Measurements from ENCODE around the gene EFCAB7. TPM values are rescaled to one million over a fixed set of nuclear protein-coding genes. Genes with fewer than 3 reads are reported as not detected.

Gene EFCAB7
- total and polyA plus RNA-seq, 2 of the 8 experiments (the other 6 are each of a cell fraction or from before 2014, with no cell fraction given): 1.1 to 3.1 TPM

DNA sequence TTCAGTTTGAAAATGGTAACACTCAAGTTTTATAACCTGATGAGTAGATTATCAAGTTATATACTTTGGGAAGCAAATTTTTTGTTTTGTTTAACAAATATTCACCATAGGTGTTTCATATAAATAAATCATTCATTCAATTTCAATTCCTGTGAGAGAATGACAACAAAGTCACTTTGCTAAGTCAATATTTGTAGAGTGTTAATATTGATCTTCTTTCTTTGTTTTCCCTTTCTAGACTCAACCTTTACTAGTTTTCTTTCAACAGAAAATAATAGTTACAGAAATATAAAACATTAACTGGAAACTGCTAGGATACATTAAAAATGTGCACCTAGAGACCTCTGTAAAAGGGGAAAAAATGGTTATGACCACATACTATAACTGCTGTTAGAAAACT lies 11.1 kb downstream of the EFCAB7 start:
- no peak overlapping the region for H2BK5ac ChIP-seq (ENCODE audit: low read depth, low read length)
- H3K9me3 ChIP-seq (ENCODE audit: insufficient read depth in 2 of 2, low read depth in 1 of 2, low read length in 1 of 2): no peaks in the 10 kb centered on the region
- H3K23ac ChIP-seq (ENCODE audit: insufficient read length): no peak overlapping the region
- no peaks in the 10 kb centered on the region for H3K79me2 ChIP-seq (ENCODE audit: control insufficient read depth in 1 of 2, insufficient read depth in 2 of 2, low read length in 2 of 2)
- H2BK20ac ChIP-seq (ENCODE audit: low read length): no peak overlapping the region
- TF ChIP-seq JUND (IDR thresholded peaks at IDR 0.05; ENCODE audit: low read length) (no peak), CHD1 (IDR thresholded peaks at IDR 0.05; ENCODE audit: low read depth, low read length) (no peak), BCL11A (IDR thresholded peaks at IDR 0.05; ENCODE audit: low read depth in 2 of 2, low read length in 2 of 2) (no peak), ZNF274 (IDR thresholded peaks at IDR 0.05; ENCODE audit: borderline replicate concordance, extremely low read depth, low read length) (no peak), KDM5A (IDR thresholded peaks at IDR 0.05; ENCODE audit: low read length) (no peak), PHF8 (conservative IDR thresholded peaks at IDR 0.05; ENCODE audit: low read depth, low read length) (no peak), POLR2A (IDR thresholded peaks at IDR 0.05; ENCODE audit: control extremely low read depth in 1 of 2, low read depth in 2 of 2, low read length in 2 of 2) (no peak)
- TF ChIP-seq, protein P1, sequence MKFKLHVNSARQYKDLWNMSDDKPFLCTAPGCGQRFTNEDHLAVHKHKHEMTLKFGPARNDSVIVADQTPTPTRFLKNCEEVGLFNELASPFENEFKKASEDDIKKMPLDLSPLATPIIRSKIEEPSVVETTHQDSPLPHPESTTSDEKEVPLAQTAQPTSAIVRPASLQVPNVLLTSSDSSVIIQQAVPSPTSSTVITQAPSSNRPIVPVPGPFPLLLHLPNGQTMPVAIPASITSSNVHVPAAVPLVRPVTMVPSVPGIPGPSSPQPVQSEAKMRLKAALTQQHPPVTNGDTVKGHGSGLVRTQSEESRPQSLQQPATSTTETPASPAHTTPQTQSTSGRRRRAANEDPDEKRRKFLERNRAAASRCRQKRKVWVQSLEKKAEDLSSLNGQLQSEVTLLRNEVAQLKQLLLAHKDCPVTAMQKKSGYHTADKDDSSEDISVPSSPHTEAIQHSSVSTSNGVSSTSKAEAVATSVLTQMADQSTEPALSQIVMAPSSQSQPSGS (IDR thresholded peaks at IDR 0.05; ENCODE audit: low read length): no peak
- TF ChIP-seq, protein P2, sequence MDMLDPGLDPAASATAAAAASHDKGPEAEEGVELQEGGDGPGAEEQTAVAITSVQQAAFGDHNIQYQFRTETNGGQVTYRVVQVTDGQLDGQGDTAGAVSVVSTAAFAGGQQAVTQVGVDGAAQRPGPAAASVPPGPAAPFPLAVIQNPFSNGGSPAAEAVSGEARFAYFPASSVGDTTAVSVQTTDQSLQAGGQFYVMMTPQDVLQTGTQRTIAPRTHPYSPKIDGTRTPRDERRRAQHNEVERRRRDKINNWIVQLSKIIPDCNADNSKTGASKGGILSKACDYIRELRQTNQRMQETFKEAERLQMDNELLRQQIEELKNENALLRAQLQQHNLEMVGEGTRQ (IDR thresholded peaks at IDR 0.05; ENCODE audit: low read length): no peak
- no peak overlapping the region for H3K9ac ChIP-seq (replicated peaks in 1 of 4; ENCODE audit: extremely low read depth in 1 of 4, low read depth in 3 of 4, low read length in 3 of 4)
- H2AFZ ChIP-seq (ENCODE audit: low read length): no peak overlapping the region
- ChIA-PET CTCF (ENCODE audit: partially characterized antibody) (no interaction called here), POLR2A (ENCODE audit: partially characterized antibody) (no interaction called here)
- H3K4ac ChIP-seq (replicated peaks; ENCODE audit: insufficient read length, low read depth, low read length): no peak overlapping the region
- H3K18ac ChIP-seq (ENCODE audit: extremely low read depth, low read length): no peak overlapping the region
- H3K79me1 ChIP-seq (ENCODE audit: low read depth, low read length): no peaks in the 10 kb centered on the region
- no peak overlapping the region for H3K56ac ChIP-seq (replicated peaks; ENCODE audit: insufficient read length, low read depth, low read length)
- H3K4me2 ChIP-seq (ENCODE audit: insufficient read depth in 1 of 2, low read depth in 2 of 2, low read length in 2 of 2): no peak overlapping the region
- H4K91ac ChIP-seq (replicated peaks; ENCODE audit: insufficient read length, low read length): no peak overlapping the region
- H4K8ac ChIP-seq (ENCODE audit: extremely low read depth, insufficient read depth, low read length): no peak overlapping the region
- peaks cover 0 to 4% (median 1%) of the 10 kb centered on the region in 4 experiments; a peak in 2 of 7 replicates for H3K4me1 ChIP-seq (replicated peaks in 1 of 4; ENCODE audit: control insufficient read depth in 3 of 4, insufficient read depth in 4 of 4, low read length in 3 of 4)
- no peak overlapping the region for H2AK5ac ChIP-seq (ENCODE audit: low read depth, low read length)
- no peak overlapping the region for H3K14ac ChIP-seq (ENCODE audit: insufficient read length)
- FAIRE-seq (no peak), DNase-seq (ENCODE audit: low read depth in 1 of 2, low spot score in 2 of 2) (no peak)
- no peak overlapping the region for H2BK120ac ChIP-seq (replicated peaks; ENCODE audit: low read depth, low read length)
- no peak overlapping the region for H2BK12ac ChIP-seq (ENCODE audit: low read depth, low read length)
- H3K23me2 ChIP-seq (ENCODE audit: low read depth, low read length): no peaks in the 10 kb centered on the region
- H3K4me3 ChIP-seq (ENCODE audit: extremely low read depth in 1 of 4, insufficient read depth in 2 of 4, low read depth in 3 of 4, low read length in 4 of 4): no peak overlapping the region
- no peaks in the 10 kb centered on the region for H4K20me1 ChIP-seq (replicated peaks in 1 of 2; ENCODE audit: control insufficient read depth in 1 of 2, insufficient read depth in 2 of 2, low read length in 2 of 2)
- no peaks in the 10 kb centered on the region for H3K27me3 ChIP-seq (replicated peaks in 1 of 4; ENCODE audit: control insufficient read depth in 3 of 4, extremely low read depth in 1 of 4, insufficient read depth in 3 of 4, low read length in 3 of 4)
- H3K27ac ChIP-seq (ENCODE audit: low read depth, low read length): no peak overlapping the region
- no peak overlapping the region for H2BK15ac ChIP-seq (ENCODE audit: low read length)
- no peak overlapping the region for H4K5ac ChIP-seq (ENCODE audit: insufficient read length, low read depth, low read length)
- no peaks in the 10 kb centered on the region for H3K36me3 ChIP-seq (ENCODE audit: control insufficient read depth in 2 of 4, insufficient read depth in 4 of 4, low read length in 3 of 4)

Data from H1 (cell line).